Stimulated activated CD4-positive, alpha-beta T cell treated with anti-CD3 and anti-CD28 coated beads, Interleukin-15, amount 100 ng/mL, for 24 hours (primary cell): Measurements from ENCODE around the gene SSX2IP.

Experiments used
- DNase-seq: peaks from one replicate; pipeline ENCODE4 v3.0.0-alpha.2; 2020

SSX2IP gene

DNA sequence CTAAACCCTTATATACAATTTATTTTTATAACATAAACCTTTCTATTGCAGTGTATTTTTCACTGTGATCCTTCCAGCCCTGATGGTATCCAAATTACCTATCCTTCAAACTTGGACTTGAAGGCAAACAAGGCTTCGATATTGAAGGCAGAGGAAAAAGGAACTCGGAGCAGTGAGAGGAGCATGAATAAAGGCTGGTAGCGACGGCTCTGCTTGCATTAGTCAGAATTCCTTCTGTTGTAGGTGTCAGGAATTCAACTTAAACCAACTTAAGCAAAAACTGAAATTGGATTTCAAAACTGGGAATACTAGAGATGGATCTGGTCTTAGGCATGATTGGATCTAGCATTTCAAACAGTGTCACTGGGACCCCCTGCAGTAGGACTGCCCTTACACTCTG lies 17.8 kb upstream of the SSX2IP start:
- no peak for DNase-seq

DNA sequence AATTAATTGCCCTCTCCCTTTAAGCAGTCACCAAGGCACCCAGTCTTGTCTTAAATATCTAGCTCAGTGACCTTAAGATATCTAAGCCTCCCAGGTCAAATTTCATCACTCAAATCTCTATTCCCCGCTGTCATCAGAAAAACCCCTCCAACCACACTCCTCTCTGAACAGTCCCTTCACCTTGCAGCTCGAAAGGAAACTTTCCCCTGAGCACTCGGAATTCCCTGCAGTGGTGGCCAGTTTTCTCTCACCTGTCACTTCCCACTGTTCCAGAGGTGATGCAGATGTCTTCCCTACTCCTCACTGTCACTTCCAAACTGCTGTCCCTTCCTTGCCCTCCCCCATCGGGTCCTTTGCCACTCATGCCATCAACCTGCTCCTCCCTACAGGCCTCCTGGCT lies 15.3 kb upstream of the SSX2IP start:
- no peak for DNase-seq

GRCh38 chr1:84704872-84705417 lies 14.7 kb upstream of the SSX2IP start:
- no peak for DNase-seq

DNA sequence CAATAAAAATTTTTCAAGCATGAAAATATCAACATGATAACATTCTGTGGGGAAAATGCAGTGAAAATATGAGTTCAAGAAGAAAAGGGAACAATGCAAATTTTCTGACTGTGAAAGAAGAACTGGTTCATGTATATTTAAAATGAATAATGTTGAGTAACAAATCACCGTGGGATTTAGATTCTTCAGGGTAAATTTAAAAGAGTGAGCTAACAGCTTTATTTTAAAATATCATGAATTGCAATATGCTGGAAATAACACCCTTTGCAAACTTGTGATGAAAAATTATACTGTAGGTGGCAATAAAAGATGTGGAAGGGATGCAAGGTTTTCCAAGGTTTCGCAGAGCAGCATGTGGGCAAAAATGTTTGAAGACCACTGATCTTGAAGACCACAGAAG lies 13.2 kb upstream of the SSX2IP start:
- DNase-seq, result no peak

- DNase-seq, result no peak
Measured at GRCh38 chr1:84702143-84702542, 11.9 kb upstream of the SSX2IP start.

DNA sequence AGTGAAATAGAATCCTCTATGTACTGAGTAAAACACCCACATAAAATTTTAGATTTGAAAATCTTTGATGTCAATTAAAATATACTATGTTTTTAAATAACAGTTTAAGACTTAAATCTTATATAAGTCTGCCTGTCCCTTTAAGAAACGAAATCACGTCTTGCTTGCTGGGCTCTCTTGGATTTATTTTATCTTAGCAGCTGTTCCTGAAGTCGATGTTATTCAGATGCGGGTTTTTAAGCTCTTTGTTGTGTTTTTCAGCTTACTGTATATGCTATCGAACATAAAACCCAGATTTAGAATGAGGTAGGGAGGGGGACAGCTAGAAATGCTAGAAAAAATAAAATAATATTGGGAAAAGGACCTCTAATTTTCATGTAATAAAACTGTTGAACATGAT lies 11.1 kb upstream of the SSX2IP start:
- no peak for DNase-seq

GRCh38 chr1:84700070-84700469 lies 9.8 kb upstream of the SSX2IP start:
- no peak for DNase-seq

DNA sequence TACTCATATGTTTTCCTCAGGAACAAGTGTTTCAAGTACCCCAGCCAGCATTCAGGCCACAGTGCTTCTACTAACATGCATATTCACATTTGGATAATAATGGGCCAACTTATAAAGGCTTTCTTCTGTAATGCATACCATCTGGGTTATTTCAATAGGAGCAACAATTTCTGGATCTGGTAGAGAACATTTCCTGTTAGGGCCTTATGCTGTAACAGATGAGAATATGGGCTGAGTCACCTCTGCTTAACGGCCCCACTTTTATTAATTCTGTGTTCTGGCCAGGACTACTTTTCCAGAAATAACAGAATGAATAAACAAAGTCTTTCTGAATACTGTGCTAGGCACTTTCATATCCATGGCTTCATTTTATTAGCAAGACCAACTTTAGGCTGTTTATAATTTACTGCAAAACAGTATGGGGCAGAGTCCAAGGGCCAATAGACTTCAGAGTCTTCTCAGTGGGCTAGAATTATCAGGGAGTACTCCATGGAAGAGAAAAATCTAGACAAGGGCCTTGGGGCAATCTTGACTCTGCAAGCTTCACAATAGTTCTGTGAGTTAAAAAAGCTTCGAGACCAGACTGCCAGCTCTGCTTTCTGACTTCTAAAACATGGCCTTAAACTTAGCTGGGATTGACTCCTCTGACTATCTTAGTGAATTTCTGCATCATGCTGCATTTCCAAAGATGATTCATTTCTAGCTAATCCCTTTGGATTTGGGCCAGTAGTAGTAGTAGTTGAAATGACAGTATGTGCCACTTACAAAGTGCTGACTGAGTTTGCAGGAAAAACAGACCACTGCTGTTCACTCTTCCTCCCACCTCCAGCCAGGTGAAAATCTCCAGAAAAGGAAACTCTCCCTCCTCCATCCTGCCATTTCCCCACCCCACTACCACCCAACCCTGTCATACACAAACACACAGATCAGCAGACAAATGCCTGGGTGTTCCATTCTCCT lies 8.2 kb upstream of the SSX2IP start:
- DNase-seq, result no peak

DNA sequence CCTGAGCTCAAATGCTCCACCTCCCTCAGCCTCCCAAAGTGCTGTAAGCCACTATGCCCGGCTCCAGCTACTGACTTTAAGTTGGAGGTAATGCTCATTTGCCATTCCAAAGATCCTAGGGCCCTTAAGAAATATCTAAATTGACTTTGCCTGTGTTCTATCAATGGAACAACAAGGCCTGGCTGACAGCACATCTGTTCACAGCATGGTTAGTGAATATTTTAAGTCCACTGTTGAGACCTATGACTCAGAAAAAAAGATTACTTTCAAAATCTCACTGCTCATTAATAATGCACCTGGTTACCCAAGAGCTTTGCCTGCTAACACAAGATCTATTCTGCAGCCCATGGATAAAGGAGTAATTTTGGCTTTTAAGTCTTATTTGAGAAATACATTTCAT lies 3.5 kb upstream of the SSX2IP start:
- DNase-seq, result no peak

GRCh38 chr1:84693005-84693404 lies 2.7 kb upstream of the SSX2IP start:
- no peak for DNase-seq

GRCh38 chr1:84692391-84692790 lies 2.1 kb upstream of the SSX2IP start:
- no peak for DNase-seq

DNA sequence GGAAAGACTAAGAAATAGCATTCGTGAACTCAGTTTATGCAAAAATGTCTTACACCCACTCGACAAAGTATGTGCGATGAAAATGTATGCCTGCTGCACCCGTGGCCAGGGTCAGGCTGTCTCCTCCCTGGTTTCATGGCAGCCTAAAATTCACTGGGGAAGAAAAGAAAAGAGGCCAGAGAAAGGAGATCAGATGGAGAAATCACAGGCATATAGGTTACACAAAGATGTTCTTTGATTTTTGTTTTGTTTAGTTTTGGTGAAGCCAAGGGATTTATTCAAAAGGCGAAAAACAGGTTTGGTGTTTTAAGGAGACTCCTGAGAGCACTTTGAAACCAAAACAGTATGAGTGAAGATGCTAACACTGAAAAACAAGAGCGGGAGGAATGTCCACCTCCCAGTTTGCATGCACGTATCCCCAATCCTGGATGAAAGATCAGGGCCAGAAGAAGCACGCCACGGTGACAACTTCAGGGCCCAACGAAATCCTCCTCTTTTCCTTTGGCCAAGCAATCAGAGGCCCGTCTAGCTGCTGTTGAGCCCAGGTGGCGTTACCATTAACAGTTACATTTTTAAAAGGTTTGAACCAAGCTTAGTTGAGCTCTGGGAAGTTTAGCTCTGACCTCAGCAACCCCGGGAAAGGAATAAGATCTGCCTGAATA lies 992 bp upstream of the SSX2IP start:
- DNase-seq, result peak; percentile 11

DNA sequence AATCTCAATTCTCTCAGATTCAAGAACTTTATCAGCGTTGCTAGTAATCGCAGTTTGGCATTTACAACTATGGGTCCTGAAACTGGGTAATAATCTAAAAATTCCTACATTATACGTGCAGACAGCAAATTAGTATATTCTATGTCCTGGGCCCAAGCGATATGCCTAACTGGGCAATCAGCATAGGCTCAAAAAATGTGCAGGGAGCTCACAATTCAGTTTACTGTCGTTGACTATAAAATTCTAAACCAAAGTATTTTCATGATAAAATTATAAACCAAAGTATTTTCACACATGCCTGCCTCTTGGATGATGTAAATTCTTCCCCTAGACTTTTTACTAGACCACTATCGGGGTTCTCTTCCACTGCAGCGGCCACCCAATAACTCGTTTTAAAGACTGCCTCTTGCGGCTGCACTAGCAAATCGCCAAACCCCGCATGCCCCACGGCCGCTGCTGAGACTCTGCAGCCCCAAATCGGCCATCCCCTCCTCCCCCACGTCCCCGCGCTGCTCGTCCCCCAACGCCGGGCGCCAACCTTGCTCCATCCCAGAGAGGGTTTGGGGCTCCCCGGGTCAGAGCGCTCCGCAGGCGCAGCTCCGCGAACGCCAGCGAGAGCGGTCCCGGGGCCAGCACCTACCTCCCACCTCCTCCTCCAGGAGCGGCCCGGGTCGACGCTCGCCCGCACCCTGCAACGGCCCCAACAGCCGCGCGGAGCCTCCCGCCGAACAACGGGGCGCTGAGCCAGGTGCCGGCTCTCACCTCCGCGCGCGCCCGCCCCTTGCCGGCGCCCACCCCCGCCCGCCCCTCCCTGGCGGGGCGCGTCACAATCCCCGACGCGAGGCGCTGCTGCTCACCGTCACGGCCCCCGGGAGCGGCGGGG lies 506 bp downstream of the SSX2IP start:
- DNase-seq, result peak; percentile 61

DNA sequence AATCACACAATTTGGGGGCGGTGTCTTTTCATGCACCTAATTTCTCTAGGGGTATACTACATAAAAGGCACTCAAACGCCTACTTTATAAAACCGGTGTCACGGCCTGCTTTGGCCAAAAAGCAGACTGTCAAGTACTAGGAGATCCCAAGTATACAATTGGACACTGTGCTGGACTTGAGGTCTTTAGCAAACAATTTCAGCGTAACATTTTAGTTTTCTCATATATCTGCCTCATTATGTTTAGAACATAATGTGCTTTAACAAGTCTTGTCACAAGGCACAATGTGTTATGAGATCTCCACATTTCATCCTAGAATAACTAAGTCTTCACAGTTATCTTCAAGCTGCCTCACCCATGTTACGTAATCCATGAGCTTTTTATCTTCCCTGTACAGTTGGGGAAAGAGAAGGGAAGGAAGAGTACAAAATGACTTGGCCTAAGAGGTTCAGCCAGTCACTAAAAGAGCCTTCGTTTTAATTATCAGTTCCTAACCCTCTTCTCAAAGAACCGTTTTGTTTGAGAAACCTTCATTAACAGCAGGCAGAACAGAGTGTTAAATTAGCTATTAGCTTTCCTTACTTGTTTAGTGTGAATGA lies 1.7 kb downstream of the SSX2IP start:
- no peak for DNase-seq

GRCh38 chr1:84687714-84688462 lies 2.4 kb downstream of the SSX2IP start:
- DNase-seq, result no peak

DNA sequence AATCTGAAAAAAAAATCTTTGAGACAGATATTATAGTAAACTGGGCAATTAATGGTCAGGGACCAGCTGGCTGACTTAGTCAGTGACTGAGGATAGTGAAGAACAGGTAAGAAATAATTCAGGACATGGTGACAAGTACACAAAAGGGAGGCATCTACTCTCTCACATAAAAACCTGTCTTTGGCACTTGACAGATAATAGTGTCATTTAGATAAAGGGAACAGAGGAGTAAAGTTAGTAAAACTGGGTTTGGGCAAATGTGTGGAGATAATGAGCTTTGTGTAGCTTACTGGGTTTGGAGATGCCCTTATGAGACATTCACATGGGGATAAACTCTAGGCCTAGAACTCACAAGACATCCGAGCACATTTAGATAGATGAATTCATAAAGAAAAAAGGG lies 4.0 kb downstream of the SSX2IP start:
- no peak for DNase-seq

- DNase-seq, result no peak
Measured at GRCh38 chr1:84683508-84683907, 6.8 kb downstream of the SSX2IP start.

- no peak for DNase-seq
Measured at GRCh38 chr1:84682047-84682446, 8.2 kb downstream of the SSX2IP start.

DNA sequence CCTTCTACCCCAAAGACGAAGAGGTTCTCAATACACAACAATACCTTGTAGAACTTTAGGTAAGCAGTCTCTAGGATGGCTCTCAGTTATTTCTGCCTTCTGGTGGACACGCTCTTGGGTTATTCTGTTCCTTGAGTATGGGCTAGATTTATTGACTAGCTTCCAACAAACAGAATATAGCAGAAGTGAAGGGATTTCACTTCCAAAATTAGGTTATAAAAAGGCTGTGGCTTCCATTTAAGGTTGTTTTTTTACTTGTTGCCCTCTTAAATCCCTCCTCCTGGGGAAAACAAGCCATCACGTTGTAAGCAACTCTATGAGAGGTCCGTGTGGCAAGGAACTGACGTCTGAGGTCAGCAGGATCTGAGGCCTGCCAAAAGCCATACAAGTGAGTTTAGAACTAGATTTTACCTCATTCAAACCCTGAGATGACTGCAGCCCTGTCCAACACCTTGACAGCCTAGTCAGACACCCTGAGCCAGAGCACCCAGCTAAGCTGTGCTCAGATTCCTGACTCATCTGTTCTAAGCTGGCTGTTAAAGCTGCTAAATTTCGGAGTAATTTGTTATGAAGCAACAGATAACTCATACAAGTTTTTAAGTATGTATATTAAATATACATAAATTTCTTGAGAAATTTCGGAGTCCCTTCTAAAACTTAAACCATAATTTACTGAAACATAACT lies 12.7 kb downstream of the SSX2IP start:
- DNase-seq, result no peak

- DNase-seq, result no peak
Measured at GRCh38 chr1:84675631-84676030, 14.6 kb downstream of the SSX2IP start.

DNA sequence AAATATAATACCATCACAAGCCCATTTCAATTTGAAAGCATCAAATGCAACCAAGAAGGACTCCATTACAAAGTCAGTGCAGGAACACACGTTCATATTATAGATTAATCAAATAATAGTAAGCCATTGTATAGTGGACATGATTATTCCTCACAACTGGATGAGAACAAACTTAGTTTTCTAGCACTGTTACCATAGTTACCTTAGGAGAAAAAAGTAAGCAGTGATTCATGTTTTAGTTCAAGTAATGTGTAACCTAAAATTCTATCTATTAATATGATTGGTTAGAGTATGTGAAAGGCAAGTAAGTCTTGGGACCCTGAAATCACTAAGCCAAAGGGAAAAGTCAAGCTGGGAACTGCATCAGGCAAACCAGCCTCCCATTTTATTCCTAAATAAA lies 15.2 kb downstream of the SSX2IP start:
- no peak for DNase-seq
